Stromal cell of bone marrow (primary cell): ENCODE data around the gene VOPP1.

Experiments
- DNase-seq: peaks from one replicate; pipeline ENCODE4 v3.0.0-alpha.2; 2012; ENCODE audit warnings: low read depth

The VOPP1 gene

GRCh38 chr7:55532150-55532917, 40.0 kb downstream of the VOPP1 start:
- no peak for DNase-seq

DNA sequence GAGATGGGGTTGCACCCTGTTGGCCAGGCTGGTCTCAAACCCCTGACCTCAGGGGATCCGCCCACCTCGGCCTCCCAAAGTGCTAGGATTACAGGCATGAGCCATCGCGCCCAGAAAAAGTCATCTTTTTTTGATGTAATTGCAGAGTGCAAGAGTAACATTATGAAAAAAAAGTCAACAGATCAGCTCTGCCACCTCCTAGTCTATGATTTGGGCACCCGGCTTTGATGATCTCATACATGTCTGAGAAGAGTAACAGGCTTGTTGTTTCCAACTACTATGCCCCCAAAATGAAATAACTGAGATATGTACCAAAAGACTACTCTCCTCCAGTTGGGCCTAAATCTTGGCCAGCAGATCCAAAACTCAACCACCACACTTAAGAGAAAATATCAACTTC, 40.8 kb downstream of the VOPP1 start:
- DNase-seq, result no peak

DNA sequence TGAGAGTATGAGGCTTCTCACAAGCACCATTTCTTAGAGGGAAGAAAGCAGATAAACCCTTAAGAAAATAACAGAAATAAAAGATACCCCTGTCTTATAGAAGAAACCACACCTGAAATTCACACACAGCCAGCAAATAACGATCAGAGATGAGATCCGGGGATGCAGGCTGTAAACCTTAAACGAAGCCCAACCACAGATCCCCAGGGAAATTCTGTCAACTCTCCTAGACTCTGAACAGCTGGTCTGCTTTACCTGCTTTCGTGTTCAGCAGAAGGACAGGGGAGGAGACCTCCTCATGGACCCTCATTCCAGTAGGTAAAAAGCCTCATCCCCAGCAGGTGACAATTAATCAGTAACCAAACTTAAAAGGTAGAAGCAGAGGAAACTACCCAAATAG, 45.0 kb downstream of the VOPP1 start:
- no peak for DNase-seq

DNA sequence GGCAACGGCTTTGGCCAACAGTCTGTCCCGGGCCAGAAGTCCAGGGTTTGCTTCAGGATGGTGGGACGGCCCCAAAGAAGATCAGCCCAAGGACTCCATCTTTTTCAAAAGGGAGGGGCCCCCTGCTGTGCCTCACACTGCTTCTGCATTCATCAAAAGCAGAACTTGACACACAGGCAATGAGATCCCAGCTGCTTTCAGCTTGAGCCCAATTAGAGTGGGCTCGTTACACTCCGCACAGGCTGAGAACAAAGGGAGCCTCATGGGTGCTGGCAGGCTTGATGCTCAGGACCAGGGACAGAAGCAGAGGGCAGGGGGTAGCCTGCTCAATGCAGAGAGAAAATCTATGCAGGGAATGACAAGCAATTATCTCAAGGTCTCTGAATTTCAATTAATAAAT, 45.5 kb downstream of the VOPP1 start:
- no peak for DNase-seq

GRCh38 chr7:55526329-55526728, 46.0 kb downstream of the VOPP1 start:
- no peak for DNase-seq

- DNase-seq, result no peak
Observed at GRCh38 chr7:55524558-55525310, 47.6 kb downstream of the VOPP1 start.

DNA sequence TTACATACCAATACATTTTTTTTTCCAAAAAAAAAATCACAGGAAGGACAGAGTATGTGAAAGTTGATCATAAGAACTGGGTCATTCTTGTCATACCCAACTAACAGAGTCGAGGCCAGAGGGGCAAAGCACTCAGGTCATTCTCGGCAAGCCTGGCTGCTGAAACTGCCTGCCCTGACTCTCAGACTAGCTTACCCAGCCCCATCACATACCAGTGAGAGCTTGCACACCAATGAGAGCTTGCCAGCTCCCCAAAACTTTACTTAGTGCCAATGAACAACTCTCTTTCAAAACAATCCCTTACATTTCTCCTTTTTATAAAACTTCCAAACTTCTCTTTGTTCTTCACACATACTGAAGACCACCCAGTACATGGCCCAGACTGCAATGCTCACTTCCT, 48.9 kb downstream of the VOPP1 start:
- no peak for DNase-seq

DNA sequence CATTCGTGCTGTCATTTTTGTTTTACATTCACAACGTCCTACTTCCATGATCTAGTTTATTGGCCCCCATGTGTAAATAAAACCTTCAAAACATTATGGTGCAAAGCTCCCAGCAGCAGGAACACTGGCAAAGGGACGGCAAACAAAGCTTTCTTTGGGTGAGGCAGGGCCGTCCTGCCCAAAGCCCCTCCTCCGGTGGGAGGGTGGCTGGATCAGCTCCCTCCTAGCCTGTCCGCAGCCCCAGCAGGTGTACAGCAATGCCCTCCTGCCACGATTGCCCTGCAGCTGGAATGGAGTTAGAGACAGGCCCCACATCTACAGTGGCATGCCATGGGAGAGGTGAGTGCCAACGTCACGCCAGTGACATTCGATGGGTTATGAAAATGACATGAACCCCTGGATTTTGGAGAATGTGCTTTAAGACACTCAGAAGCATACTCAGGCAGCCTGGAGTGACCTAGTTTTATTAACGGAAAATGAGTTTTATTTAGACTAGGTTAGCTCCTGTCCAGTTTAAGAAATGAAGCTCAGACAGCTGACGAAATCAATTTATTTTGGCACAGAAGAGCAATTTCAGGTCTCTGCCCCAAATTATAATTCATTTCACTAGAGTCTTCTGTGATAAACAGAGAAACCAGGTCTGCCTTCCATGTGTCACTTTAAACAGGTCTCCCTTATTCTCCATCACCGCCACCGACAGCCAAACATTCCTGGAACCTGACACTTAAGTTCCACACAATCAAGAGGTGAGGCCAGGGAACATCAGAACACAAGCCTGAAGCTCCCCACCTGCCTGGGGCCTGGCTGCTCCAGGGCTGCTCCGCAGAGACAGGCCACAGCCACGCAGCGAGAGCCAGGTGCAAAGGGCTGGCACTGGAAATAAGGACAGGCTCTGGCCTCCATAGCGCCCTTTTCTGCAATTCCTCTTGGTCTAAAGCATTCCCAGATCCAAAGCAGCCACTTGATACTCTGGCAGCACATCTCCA, 50.1 kb downstream of the VOPP1 start:
- no peak for DNase-seq

DNA sequence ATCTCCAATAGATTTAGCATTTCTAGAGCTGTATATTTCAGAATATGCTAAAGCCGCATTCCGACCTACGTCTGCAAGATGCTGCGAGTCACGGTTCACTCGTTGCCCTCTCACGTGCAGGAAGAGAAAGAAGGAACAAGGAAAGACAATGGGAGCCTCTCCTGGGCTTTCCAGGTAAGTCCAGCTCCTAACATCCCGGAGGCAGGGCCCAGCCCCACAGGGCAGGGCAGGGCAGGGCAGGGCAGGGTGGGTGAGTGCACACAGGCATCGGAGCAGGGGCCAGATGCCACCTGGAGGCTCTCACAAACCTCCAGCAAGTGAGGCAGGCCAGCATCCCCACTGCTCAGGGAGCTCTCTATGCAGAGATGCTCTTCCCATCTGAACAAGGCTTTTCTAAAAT, 50.8 kb downstream of the VOPP1 start:
- no peak for DNase-seq

- DNase-seq, result no peak
Observed at GRCh38 chr7:55520426-55521140, 51.7 kb downstream of the VOPP1 start.

- DNase-seq, result no peak
Observed at GRCh38 chr7:55518836-55519235, 53.5 kb downstream of the VOPP1 start.

DNA sequence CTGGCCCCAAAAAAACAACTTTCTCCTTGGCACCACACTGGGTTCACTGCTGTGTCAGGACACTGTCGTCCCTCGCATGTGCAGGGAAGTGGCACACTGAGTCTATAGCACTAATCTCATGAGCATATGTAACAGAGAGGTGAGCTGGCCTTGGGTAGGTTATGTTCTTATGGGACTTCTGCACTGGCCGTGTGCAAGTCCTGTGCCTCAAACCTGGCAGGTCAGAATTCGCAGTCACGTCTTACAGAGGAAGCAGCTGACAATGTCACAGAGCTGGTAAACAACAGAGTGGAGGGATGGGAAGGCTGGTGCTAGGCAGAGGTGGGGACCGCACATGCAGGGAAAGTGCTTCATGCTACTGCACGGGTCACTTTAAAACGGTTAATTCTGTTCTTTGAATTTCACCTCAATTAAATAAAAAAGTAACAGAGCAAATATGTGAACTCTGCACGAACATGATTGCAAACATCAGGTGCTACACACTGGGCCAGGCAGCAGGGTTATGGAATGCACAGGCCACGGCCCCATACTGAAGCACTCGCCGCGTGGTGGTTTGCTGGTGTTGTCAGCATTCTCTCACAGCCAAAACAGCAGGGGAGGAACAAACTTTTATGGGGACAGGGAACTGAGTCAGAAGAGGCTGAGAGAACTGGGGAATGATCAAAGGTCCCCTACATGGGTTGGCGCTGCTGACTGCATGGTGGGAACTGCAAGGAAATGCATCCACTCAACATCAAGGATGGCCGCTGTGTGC, 54.2 kb downstream of the VOPP1 start:
- DNase-seq, result no peak

- no peak for DNase-seq
Observed at GRCh38 chr7:55517191-55517633, 55.1 kb downstream of the VOPP1 start.

DNA sequence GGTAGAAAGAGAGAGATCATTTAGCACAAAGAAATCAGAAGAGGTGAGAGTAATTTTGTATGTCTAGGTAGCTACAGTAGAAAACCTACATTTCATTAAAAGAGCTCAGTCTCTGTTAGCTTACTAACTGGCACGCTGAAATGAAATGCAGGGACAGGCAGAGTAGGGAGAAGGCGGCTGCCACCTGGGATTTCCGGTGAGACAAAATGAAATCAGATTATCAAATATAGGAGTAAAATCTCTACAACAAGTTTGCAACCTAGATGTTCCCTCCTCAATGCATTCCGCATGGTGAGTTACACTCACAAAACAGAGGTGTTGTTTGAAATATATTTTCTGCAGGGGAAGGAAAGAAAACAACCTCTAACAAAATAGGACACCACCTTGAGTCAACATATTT, 55.9 kb downstream of the VOPP1 start:
- no peak for DNase-seq

- no peak for DNase-seq
Observed at GRCh38 chr7:55515569-55516279, 56.6 kb downstream of the VOPP1 start.

DNA sequence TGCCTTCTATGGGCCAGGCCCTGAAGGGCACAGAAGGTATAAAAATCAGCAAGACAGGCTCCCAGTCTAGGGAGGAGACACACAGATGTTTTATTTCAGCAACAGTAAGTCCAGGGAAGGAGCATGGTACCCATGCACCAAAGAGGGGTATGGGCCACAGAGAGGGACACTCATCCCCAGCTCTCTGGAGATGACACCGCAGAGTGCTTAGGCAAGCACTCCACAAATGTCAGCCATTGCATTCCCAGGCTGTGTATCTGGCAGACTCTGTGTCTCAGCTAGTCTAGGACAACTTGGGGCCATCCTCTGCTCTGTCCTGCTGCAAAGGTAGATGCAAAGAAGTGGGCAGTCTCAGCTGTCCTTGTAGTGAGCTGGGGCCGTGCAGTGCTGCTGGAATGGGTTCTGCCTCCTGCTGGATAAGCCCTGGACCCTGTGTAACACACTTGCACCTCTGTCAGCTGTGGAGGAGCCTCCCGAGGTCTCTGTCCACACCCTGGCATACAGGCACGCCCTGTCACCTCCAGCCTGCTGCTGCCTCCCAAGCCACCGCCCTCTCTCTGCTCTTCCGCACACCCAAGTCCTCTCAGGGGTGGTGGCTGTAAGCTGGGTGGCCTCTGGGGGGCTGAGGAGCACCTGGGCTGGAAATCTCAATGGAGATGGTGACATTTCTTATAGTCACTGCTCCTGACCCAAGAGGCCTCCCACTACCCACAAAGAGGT, 57.6 kb downstream of the VOPP1 start:
- DNase-seq, result no peak

- no peak for DNase-seq
Observed at GRCh38 chr7:55513868-55514267, 58.4 kb downstream of the VOPP1 start.

- DNase-seq, result no peak
Observed at GRCh38 chr7:55512635-55513191, 59.6 kb downstream of the VOPP1 start.

GRCh38 chr7:55510621-55511020, 61.7 kb downstream of the VOPP1 start:
- no peak for DNase-seq
